Daoy (cell line): Measurements from ENCODE around the gene MDH2. TPM values are rescaled to one million over a fixed set of nuclear protein-coding genes. Genes with fewer than 3 reads are reported as not detected.
"Not testable (repeated sequence)": the region's sequence is repeated elsewhere in the genome, so short reads cannot be mapped to it uniquely, and the experiment has no call there.

Experiments used
- DNase-seq: peaks from one replicate; pipeline ENCODE4 v3.0.0-alpha.2; 2015; ENCODE audit warnings: low read depth
- total RNA-seq: library from RNA; depleted of rRNA; stranded (reverse); fragments of >200 nt; shearing (Covaris generic); gene quantifications from 2 replicates; pipeline ENCODE4 v1.2.3, GENCODE V29; 2014

Gene MDH2
- total RNA-seq, 1 experiment from 2014 or later = 97.0 TPM

- no peak for DNase-seq
Observed at GRCh38 chr7:76071316-76072242, 23.7 kb downstream of the MDH2 start.

- DNase-seq = no peak
Observed at GRCh38 chr7:76072243-76073148, 24.6 kb downstream of the MDH2 start.

- no peak for DNase-seq
Observed at GRCh38 chr7:76073335-76073990, 25.6 kb downstream of the MDH2 start.

- no peak for DNase-seq
Observed at GRCh38 chr7:76074306-76074971, 26.5 kb downstream of the MDH2 start.

- DNase-seq = no peak
Observed at GRCh38 chr7:76074972-76075370, 27.1 kb downstream of the MDH2 start.

GRCh38 chr7:76076995-76077394 is 29.1 kb downstream of the MDH2 start:
- no peak for DNase-seq

- DNase-seq = no peak
Observed at GRCh38 chr7:76077435-76077834, 29.5 kb downstream of the MDH2 start.

GRCh38 chr7:76080204-76080603 is 32.3 kb downstream of the MDH2 start:
- DNase-seq = no peak

GRCh38 chr7:76084115-76084514 is 36.2 kb downstream of the MDH2 start:
- not testable (repeated sequence) for DNase-seq

GRCh38 chr7:76086070-76086469 is 38.2 kb downstream of the MDH2 start:
- DNase-seq = peak; percentile 52

- DNase-seq = peak; percentile 93
Observed at GRCh38 chr7:76087362-76087791, 39.5 kb downstream of the MDH2 start.

- no peak for DNase-seq
Observed at GRCh38 chr7:76089865-76090475, 42.1 kb downstream of the MDH2 start.

- DNase-seq = no peak
Observed at GRCh38 chr7:76091506-76091905, 43.6 kb downstream of the MDH2 start.

GRCh38 chr7:76093531-76093930 is 45.6 kb downstream of the MDH2 start:
- DNase-seq = not testable (repeated sequence)

- DNase-seq = not testable (repeated sequence)
Observed at GRCh38 chr7:76094326-76094725, 46.4 kb downstream of the MDH2 start.

- no peak for DNase-seq
Observed at GRCh38 chr7:76095908-76096307, 48.0 kb downstream of the MDH2 start.

- not testable (repeated sequence) for DNase-seq
Observed at GRCh38 chr7:76101693-76102437, 54.0 kb downstream of the MDH2 start.

GRCh38 chr7:76103788-76104187 is 55.9 kb downstream of the MDH2 start:
- DNase-seq = not testable (repeated sequence)

- not testable (repeated sequence) for DNase-seq
Observed at GRCh38 chr7:76106130-76106529, 58.2 kb downstream of the MDH2 start.

- no peak for DNase-seq
Observed at GRCh38 chr7:76106893-76107292, 59.0 kb downstream of the MDH2 start.
